Measurements from ENCODE around the gene SEMA3F.

DNA sequence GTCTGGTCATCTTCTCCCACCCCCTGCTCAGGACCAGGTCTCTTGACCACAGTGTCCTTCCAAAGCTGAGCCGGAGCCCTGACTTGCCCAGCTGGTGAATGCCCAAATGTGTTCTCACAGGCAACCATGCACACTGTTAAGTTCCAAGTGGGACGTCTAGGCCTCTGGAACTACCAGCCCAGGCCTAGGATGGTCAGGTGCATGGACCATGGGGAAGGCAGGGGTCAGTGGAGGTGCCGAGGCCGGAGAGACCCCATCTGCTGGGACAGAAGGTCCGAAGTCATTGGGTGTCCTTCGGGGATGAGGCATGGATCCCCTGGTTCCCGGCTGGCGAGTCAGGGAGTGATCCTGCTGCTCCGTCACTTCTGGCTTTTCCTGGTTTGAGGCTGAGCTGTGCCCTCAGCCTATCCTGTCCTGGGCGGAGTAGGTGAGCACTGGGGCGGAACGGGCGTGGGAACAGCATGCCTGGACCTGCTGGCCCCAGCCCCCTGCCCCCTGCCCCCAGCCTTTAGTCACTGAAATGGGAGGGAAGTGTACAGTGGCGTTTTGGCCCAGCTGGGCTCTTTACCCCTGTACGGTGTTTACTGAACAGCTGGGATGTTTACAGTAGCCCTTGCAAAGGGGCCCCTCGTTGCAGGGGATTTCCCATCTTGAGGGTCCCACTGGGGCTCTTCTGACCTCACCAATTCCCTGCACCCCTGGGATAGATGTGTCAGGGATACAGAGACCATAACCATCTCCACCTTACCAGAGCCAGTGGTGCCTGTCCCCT, 12.1 kb downstream of the SEMA3F start:
- TF ChIP-seq, protein P1, sequence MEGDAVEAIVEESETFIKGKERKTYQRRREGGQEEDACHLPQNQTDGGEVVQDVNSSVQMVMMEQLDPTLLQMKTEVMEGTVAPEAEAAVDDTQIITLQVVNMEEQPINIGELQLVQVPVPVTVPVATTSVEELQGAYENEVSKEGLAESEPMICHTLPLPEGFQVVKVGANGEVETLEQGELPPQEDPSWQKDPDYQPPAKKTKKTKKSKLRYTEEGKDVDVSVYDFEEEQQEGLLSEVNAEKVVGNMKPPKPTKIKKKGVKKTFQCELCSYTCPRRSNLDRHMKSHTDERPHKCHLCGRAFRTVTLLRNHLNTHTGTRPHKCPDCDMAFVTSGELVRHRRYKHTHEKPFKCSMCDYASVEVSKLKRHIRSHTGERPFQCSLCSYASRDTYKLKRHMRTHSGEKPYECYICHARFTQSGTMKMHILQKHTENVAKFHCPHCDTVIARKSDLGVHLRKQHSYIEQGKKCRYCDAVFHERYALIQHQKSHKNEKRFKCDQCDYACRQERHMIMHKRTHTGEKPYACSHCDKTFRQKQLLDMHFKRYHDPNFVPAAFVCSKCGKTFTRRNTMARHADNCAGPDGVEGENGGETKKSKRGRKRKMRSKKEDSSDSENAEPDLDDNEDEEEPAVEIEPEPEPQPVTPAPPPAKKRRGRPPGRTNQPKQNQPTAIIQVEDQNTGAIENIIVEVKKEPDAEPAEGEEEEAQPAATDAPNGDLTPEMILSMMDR (IDR thresholded peaks at IDR 0.05; ENCODE audit: extremely low read depth in 1 of 2, insufficient read depth in 1 of 2, low read depth in 1 of 2, low read length in 2 of 2), result no peak
- no peak for TF ChIP-seq EZH2 (IDR thresholded peaks at IDR 0.05; ENCODE audit: borderline replicate concordance, low read depth, low read length, severe bottlenecking)
- TF ChIP-seq, protein P2, sequence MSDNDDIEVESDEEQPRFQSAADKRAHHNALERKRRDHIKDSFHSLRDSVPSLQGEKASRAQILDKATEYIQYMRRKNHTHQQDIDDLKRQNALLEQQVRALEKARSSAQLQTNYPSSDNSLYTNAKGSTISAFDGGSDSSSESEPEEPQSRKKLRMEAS (IDR thresholded peaks at IDR 0.05; ENCODE audit: insufficient read depth, insufficient read length), result no peak
- no peak for TF ChIP-seq POLR2AphosphoS5 (IDR thresholded peaks at IDR 0.05; ENCODE audit: insufficient read depth, low read depth, low read length)
- no peak for TF ChIP-seq MYC (IDR thresholded peaks at IDR 0.05; ENCODE audit: low read depth, low read length)

All from endothelial cell of umbilical vein (primary cell).